Limb (tissue), 2 donors: ENCODE data around the gene NFAM1.
A peak's percentile ranks its signal among the peaks of the same experiment; 100 is the strongest.

ENCODE experiments used
- DNase-seq, 2 donors: peaks; one replicate each; pipeline ENCODE4 v3.0.0-alpha.2; 2016; ENCODE audit errors: extremely low spot score in 2 of 2

Gene NFAM1

DNA sequence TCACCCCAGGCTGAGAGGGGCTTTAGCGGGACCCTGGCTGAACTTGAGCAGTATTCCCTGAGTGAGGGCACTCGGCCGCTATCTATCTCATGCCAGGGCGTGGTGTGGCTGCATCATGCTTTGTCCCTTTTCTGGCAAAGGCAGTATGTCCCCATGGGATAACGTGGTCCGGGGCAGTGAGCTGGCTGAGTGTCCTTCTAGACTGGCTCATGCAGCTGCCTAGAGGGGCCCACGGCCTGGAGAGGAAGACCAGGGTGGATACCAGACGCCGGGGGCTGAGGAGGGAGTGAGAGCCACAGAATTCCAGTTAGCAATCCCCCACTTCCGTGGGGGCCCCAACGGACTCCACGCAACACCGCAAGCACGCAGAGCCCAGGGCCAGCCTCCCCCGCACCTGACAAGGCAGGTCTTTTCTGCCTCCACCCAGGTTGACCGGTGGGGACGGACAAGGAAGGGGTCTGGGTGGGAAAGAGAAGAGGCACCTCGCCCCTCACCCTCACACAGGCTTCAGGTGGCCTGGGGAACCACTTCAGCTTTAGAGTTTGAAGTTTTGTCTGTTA is 15.5 kb downstream of the NFAM1 start:
- DNase-seq, result no peak

DNA sequence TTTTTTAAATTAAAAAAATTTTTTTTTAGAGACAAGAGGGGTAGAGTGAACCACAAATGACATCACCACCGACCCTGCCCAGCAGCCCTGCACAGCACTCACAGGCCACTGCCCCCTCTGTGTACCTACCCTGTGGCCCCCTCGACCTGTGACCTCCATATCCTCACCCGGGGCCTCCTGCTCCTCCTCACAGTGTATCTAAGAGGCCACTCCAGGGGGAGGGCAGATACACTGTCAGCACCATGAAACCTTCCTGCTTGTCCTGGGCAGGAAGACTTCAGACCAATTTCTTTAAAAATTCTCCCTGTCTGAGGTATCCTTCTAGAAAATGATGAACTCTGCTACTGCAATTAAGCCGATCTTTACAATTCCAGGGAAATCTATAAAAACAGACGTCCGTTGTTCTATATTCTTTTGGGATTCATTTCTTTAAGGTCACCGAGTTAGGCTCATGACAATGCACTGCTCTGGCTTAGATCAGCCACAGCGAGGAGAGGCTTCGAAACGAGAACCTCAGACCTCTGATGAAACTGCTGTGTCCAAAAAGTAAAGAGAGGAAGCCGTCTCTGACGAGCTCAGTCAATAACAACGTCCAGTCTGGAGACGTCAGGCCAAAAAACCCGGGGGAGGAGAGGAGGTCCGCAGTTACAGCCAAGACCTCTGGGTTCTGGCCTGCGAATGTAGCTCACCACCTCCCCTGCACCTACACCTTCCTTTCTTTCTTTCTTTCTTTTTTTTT is 17.5 kb downstream of the NFAM1 start:
- DNase-seq, result no peak

GRCh38 chr22:42414021-42414420 is 18.2 kb downstream of the NFAM1 start:
- no peak for DNase-seq

- DNase-seq, result peak in 1 of 2 donors; percentile 62
These were observed 19.4 kb downstream of the NFAM1 start for GRCh38 chr22:42412744-42413333.

DNA sequence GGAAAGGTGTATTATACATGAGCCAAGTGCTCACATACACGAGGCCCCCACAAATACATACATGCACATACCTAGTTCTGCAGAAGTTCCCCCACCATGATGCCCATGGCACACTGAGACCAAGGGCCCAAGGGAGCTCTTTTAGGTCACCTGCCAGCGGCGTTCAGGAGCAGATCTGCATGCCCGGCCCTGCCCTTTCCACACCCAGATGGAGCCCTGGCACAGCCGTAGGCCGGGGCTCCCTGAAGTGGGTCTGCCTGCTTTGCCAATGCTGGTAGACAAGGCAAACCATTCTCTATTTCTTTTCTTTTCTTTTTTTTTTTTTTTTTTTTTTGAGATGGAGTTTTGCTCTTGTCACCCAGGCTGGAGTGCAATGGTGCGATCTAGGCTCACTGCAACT is 21.5 kb downstream of the NFAM1 start:
- no peak for DNase-seq

- DNase-seq, result no peak
These were observed 23.2 kb downstream of the NFAM1 start for GRCh38 chr22:42408810-42409529.

GRCh38 chr22:42408276-42408675 is 23.9 kb downstream of the NFAM1 start:
- no peak for DNase-seq

DNA sequence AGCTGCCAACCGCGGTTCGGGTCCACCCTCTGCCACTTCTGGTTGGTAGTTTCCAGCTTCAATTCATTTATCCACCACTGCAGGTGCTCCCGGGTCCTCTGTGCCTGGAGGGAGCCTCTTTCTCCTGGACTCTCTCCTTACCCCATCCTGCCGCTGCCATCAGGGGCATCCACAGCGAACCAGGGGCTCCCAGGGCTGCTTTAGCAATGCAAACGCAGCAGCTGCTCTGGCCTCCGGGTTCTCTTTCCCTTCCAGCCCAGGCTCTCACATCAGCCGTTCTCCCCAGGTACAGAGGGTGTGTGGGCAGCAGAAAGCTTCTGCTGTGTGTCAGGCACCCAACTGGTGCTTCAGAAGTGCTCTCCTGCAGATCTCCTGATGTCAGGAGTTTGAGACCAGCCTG is 27.9 kb downstream of the NFAM1 start:
- DNase-seq, result no peak

- no peak for DNase-seq
These were observed 30.5 kb downstream of the NFAM1 start for GRCh38 chr22:42401535-42402334.

DNA sequence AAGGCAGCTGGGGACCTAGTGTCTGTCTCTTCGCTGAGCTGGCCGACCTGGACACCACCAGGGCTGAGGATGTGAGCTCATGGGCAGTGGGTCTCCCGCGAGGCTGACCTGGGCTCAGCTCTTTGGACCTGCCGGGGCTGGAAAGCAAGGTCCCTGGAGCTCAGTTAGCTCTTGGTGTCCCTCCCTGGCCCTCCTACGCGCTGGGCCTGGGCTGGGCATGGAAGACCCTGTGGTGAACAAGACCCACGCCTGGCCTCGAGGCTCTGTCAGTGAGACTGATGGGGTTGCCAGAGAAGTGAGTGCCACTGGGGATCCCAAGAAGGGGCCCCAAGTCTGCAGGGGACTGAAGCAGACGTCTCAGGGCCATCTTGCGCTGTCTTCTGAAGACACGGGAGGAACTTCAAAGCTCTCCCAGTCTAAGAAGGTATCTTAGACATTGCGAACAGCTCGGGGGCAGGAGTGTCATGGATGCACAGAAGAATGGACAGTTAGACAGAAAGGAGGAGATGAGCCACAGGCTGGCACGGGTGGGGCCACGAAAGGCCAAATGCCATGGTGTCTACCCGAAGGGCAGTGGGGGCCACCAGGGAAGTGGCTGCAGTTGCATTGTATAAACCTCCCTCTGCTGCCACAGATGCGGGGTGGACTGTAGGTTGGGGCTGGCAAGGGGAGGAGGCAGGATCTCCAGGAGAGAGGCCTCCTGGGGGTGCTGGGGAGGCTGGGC is 31.2 kb downstream of the NFAM1 start:
- DNase-seq, result no peak

- DNase-seq, result peak in 1 of 2 donors; percentile 71
These were observed 32.6 kb downstream of the NFAM1 start for GRCh38 chr22:42399315-42400271.

DNA sequence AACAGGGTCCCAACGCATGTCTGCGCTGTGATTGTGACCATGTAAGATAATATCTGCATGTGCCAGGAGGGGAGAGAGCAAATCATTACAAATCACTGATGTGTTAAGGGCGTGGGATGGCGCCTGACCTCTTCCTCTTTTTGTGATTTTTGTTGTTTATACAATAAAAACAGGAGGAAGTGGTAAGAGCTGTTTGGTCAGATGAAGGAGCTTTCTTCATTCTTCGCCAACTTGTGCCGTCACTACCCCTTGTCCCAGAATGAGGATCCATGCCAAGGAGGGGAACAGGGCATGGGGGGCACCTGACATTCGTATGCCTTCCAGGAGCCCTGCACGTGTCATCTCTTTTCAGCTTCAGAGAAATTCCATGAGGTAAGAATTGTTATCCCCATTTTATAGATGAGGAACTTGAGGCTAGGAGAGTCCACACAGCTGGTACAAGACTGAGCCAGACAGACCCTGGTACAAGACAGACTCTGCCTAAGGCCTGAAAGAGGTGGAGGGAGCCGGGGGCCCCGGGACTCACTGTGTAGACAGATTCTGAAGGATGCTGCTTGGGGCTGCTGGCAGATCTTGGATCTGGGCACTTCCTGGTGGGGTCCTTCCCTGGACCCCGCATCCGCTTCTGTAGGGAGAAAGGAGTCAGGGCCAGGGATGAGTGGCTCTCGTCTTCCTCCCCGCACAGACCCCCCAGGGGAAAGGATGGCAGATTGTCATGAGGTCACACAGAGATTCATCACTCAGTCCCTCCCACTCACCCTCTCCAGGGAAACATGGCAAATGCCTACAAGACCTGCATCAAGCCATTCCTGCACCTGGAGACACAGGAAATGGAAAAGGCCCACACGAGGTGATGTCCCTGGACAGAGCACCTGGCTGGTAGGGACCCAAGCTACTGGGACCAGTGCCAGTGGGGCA is 34.6 kb downstream of the NFAM1 start:
- no peak for DNase-seq

GRCh38 chr22:42396621-42397331 is 35.4 kb downstream of the NFAM1 start:
- DNase-seq, result no peak

- no peak for DNase-seq
These were observed 43.1 kb downstream of the NFAM1 start for GRCh38 chr22:42389143-42389542.

GRCh38 chr22:42388130-42388797 is 43.9 kb downstream of the NFAM1 start:
- peak in 1 of 2 donors; percentile 91 for DNase-seq

DNA sequence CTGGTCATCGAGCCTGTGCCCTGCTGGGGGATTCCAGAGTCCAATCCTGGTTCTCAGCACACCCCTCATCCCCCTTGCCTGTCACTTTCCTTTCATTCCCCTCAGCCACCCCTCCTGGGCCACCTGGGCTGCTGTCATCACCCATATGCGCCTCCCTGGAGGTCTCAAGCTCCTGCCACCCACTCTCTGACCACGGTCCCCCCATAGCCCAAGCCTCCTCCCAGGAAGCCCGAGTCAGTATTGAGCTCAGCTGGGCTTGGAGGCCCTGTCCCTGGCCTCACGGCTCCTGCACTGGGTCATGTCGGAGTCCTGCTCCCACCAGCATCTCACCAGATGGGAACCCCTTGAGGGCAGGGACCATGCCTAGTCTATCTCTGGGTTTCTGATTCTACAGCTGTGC is 44.6 kb downstream of the NFAM1 start:
- no peak for DNase-seq

GRCh38 chr22:42385696-42386095 is 46.5 kb downstream of the NFAM1 start:
- DNase-seq, result no peak
